ENCODE measurements around the gene SLC4A8.

GRCh38 chr12:51460519-51460918 lies 35.9 kb downstream of the SLC4A8 start:
- TF ChIP-seq POLR2A (IDR thresholded peaks at IDR 0.05) (no peak), CTCF (IDR thresholded peaks at IDR 0.05) (no peak), POLR2AphosphoS5 (IDR thresholded peaks at IDR 0.05) (no peak)
